ENCODE measurements around the gene PLPPR1. TPM values are rescaled to one million over a fixed set of nuclear protein-coding genes. Genes with fewer than 3 reads are reported as not detected.

The PLPPR1 gene
- total RNA-seq, 1 experiment from 2014 or later, result not detected

DNA sequence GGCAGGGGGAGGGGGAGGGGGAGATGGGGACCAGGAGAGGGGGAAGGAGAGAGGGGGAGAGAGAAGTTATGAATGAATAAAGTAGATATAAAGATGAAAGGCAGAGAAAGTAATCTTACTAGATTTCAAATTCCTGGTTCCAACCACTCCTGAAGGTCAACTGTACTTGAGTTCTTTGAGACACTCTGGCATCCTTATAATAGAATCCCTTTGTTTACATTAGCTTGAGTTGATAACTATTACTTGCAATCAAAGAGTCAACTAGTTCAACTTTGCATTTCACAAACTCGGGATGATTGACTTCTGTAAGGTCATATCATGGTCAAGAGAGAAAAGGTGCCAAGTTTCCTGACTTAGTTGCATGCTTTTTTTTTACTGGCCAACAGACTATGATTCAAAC lies 314.1 kb downstream of the PLPPR1 start:
- DNase-seq (ENCODE audit: low read depth, low spot score) (no peak), ATAC-seq (no peak)
- Histone ChIP-seq H3K27me3 (ENCODE audit: control insufficient read depth, insufficient read depth, low read length) (no peaks in the 10 kb centered on the region), H3K27ac (ENCODE audit: low read length) (no peak overlapping the region), H3K4me1 (ENCODE audit: control insufficient read depth, insufficient read depth, low read length) (no peaks in the 10 kb centered on the region), H3K36me3 (ENCODE audit: control insufficient read depth, insufficient read depth, low read length) (no peaks in the 10 kb centered on the region), H3K4me3 (ENCODE audit: low read depth in 2 of 2, low read length in 2 of 2) (no peak overlapping the region), H3K9me3 (ENCODE audit: control insufficient read depth, insufficient read depth, low read depth, low read length) (no peaks in the 10 kb centered on the region)
- TF ChIP-seq TCF7L2 (IDR thresholded peaks at IDR 0.05; ENCODE audit: low read depth, low read length) (no peak), SIN3A (IDR thresholded peaks at IDR 0.05; ENCODE audit: borderline replicate concordance, insufficient read depth, low read depth, low read length) (no peak), POLR2AphosphoS5 (IDR thresholded peaks at IDR 0.05; ENCODE audit: low read depth, low read length) (no peak), CTCF (IDR thresholded peaks at IDR 0.05) (no peak), REST (IDR thresholded peaks at IDR 0.05; ENCODE audit: insufficient read depth in 1 of 2, low read depth in 2 of 2, low read length in 1 of 2) (no peak)
- ChIA-PET POLR2A (no interaction called here), CTCF (no interaction called here)
- intact Hi-C loops (cut with micrococcal nuclease; ENCODE audit: unreplicated experiment), result no loop called here
- BruUV-seq (replicated peaks), result no TSS peak
- in situ Hi-C loops (cut with HindIII; ENCODE audit: low pct_unique_long_range_greater_than_20kb, low sequenced_read_pairs), result no loop called here

DNA sequence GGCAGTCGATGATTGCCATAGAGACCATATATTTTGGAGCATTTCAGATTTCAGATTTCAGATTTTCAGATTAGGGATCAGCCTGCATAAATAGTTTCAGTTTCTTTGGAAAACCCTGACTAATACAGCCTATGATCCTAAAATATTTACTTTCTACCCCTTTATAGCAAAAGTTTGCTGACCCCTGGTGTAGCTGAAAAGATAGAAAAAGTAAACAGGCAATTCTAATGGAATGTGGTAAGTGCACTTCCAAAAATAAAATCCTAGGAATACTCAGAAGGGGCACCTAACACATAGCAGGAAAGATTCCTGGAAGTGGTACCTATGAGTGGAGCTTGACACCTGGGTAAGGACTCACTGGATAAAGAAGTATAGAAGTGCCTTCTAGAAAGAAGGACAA lies 321.8 kb downstream of the PLPPR1 start:
- Histone ChIP-seq H3K4me3 (ENCODE audit: low read depth in 2 of 2, low read length in 2 of 2) (no peak overlapping the region), H3K27me3 (ENCODE audit: control insufficient read depth, insufficient read depth, low read length) (no peaks in the 10 kb centered on the region), H3K9me3 (ENCODE audit: control insufficient read depth, insufficient read depth, low read depth, low read length) (no peaks in the 10 kb centered on the region), H3K4me1 (ENCODE audit: control insufficient read depth, insufficient read depth, low read length) (no peaks in the 10 kb centered on the region), H3K36me3 (ENCODE audit: control insufficient read depth, insufficient read depth, low read length) (no peaks in the 10 kb centered on the region), H3K27ac (ENCODE audit: low read length) (no peak overlapping the region)
- ChIA-PET POLR2A (no interaction called here), CTCF (no interaction called here)
- TF ChIP-seq REST (IDR thresholded peaks at IDR 0.05; ENCODE audit: insufficient read depth in 1 of 2, low read depth in 2 of 2, low read length in 1 of 2) (no peak), SIN3A (IDR thresholded peaks at IDR 0.05; ENCODE audit: borderline replicate concordance, insufficient read depth, low read depth, low read length) (no peak), TCF7L2 (IDR thresholded peaks at IDR 0.05; ENCODE audit: low read depth, low read length) (no peak), POLR2AphosphoS5 (IDR thresholded peaks at IDR 0.05; ENCODE audit: low read depth, low read length) (no peak), CTCF (IDR thresholded peaks at IDR 0.05) (no peak)
- DNase-seq (ENCODE audit: low read depth, low spot score) (no peak), ATAC-seq (no peak)
- intact Hi-C loops (cut with micrococcal nuclease; ENCODE audit: unreplicated experiment), result no loop called here
- BruUV-seq (replicated peaks), result no TSS peak
- in situ Hi-C loops (cut with HindIII; ENCODE audit: low pct_unique_long_range_greater_than_20kb, low sequenced_read_pairs), result no loop called here

All from Panc1 (cell line).